Liver (tissue), 9 donors: ENCODE measurements around the gene FKTN. TPM values are rescaled to one million over a fixed set of nuclear protein-coding genes. Genes with fewer than 3 reads are reported as not detected.
"Not testable (repeated sequence)": the region's sequence is repeated elsewhere in the genome, so short reads cannot be mapped to it uniquely, and the experiment has no call there.

ENCODE experiments used
- DNase-seq: peaks from one replicate; pipeline ENCODE4 v3.0.0-alpha.2; 2017; ENCODE audit warnings: low spot score
- H3K27ac ChIP-seq, 2 donors: one replicate each; pipeline ENCODE4 v1.7.0; 2013; ENCODE audit warnings: inconsistent platforms in 2 of 2, low read length in 2 of 2, control low read depth in 1 of 2, low read depth in 1 of 2, mild to moderate bottlenecking in 1 of 2
- H3K27me3 ChIP-seq, 4 donors: one replicate each; pipeline versions ENCODE4 v1.6.1 to v1.7.0; 2013; ENCODE audit warnings: low read length in 3 of 4, inconsistent platforms in 1 of 4, mild to moderate bottlenecking in 1 of 4, moderate library complexity in 1 of 4; ENCODE audit not compliant: control insufficient read depth in 4 of 4, insufficient read depth in 4 of 4
- H3K36me3 ChIP-seq, 4 donors: one replicate each; pipeline versions ENCODE4 v1.6.1 to v1.7.0; 2013; ENCODE audit warnings: low read length in 3 of 4, mild to moderate bottlenecking in 3 of 4, low read depth in 1 of 4, moderate library complexity in 1 of 4; ENCODE audit not compliant: control insufficient read depth in 4 of 4, insufficient read depth in 3 of 4
- H3K4me1 ChIP-seq, 4 donors: one replicate each; pipeline versions ENCODE4 v1.6.1 to v1.7.0; 2013; ENCODE audit warnings: low read length in 3 of 4, mild to moderate bottlenecking in 3 of 4, moderate library complexity in 1 of 4; ENCODE audit not compliant: control insufficient read depth in 4 of 4, insufficient read depth in 4 of 4
- H3K4me3 ChIP-seq, 3 donors: one replicate each; pipeline versions ENCODE4 v1.6.1 to v1.7.0; 2013; ENCODE audit warnings: low read length in 3 of 3, control low read depth in 1 of 3, low read depth in 1 of 3, mild to moderate bottlenecking in 1 of 3
- H3K9ac ChIP-seq, 2 donors: one replicate each; pipeline ENCODE4 v1.7.0; 2013; ENCODE audit warnings: low read length in 2 of 2, mild to moderate bottlenecking in 2 of 2, moderate library complexity in 2 of 2, control low read depth in 1 of 2, low read depth in 1 of 2
- H3K9me3 ChIP-seq, 4 donors: one replicate each; pipeline versions ENCODE4 v1.6.1 to v1.7.0; 2013; ENCODE audit warnings: low read length in 3 of 4; ENCODE audit not compliant: control insufficient read depth in 4 of 4
- EGR1 ChIP-seq, 2 donors: IDR thresholded peaks; 2 replicates each; pipeline ENCODE4 v1.6.1; 2016 to 2018; ENCODE audit warnings: antibody characterized with exemption in 2 of 2, low read depth in 2 of 2
- GABPA ChIP-seq, 2 donors: IDR thresholded peaks in 1 of 2; conservative IDR thresholded peaks in 1 of 2; 2 replicates each; pipeline ENCODE4 v1.6.1; 2016; ENCODE audit warnings: antibody characterized with exemption in 2 of 2, mild to moderate bottlenecking in 1 of 2, moderate library complexity in 1 of 2
- HNF4G ChIP-seq: IDR thresholded peaks from 2 replicates; pipeline ENCODE4 v1.6.1; 2016; ENCODE audit warnings: antibody characterized with exemption
- TAF1 ChIP-seq: conservative IDR thresholded peaks from 2 replicates; pipeline ENCODE4 v1.6.1; 2016; ENCODE audit warnings: antibody characterized with exemption, mild to moderate bottlenecking
- YY1 ChIP-seq: IDR thresholded peaks from 2 replicates; pipeline ENCODE4 v1.6.1; 2016; ENCODE audit warnings: antibody characterized with exemption, mild to moderate bottlenecking
- WGBS: extraction: QIAGEN DNeasy Blood & Tissue Kit; methylation state at CpG from one replicate; pipeline ENCODE4 v1.1.7; 2013; 5-methylcytosine and 5-hydroxymethylcytosine counted together
- polyA plus RNA-seq, 2 donors: library from polyadenylated mRNA; stranded (reverse) in 1 of 2; unstranded in 1 of 2; fragments of 200-250 nt in 1 of 2; fragments of >200 nt in 1 of 2; fragmentation: Nextera tagmentation in 1 of 2; extraction: Ambion mirVana in 1 of 2; gene quantifications; one replicate each; pipeline versions ENCODE4 v1.2.1 to v1.2.3, GENCODE V29; 2013 to 2015
- total RNA-seq, 2 donors: library from RNA; depleted of rRNA; stranded (reverse); fragments of >200 nt; gene quantifications; one replicate each; pipeline ENCODE4 v1.2.3, GENCODE V29; 2014
- TF ChIP-seq, protein P1 (sequence below): IDR thresholded peaks from 2 replicates; pipeline ENCODE4 v1.6.1; 2016; ENCODE audit warnings: antibody characterized with exemption
- TF ChIP-seq, protein P2 (sequence below): fragments of 150-350 bp; IDR thresholded peaks from 2 replicates; pipeline ENCODE4 v1.5.1; 2017; ENCODE audit warnings: improper control_type of control experiment, low read depth, low read length; ENCODE audit not compliant: missing input control
- TF ChIP-seq, protein P3 (sequence below): IDR thresholded peaks from 2 replicates; pipeline ENCODE4 v1.6.1; 2016; ENCODE audit warnings: antibody characterized with exemption
- donor health status: healthy.
- donor health status: healthy.
- donor health status: healthy.
- donor health status: healthy.
- donor health status: healthy.

Gene FKTN
- total and polyA plus RNA-seq, 4 donors, result 2.0 to 8.7 (median 4.5) TPM

DNA sequence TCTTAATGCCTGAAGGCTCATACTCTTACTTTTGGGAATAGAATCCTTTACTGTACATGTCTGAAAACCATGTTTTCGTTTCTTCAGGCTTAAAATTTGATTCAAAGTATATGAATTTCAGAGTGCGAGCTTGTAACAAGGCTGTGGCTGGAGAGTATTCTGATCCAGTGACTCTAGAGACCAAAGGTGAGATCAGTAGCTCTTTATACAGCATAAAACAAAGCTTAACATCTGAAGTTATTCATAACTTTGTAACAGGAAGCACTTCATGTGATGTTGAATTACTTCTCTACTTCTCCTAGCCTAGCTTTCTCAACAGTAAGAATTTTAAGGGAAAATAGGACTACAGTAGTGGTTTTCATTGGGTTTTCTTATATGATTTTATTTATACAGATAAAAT, 49.4 kb upstream of the FKTN start:
- no peak overlapping the region for H3K27ac ChIP-seq
- no peaks in the 10 kb centered on the region for H3K9me3 ChIP-seq
- H3K27me3 ChIP-seq, result no peaks in the 10 kb centered on the region
- H3K9ac ChIP-seq, result no peak overlapping the region
- H3K36me3 ChIP-seq, result no peaks in the 10 kb centered on the region
- DNase-seq, result no peak
- no peak for TF ChIP-seq HNF4G
- no peaks in the 10 kb centered on the region for H3K4me1 ChIP-seq
- WGBS, result 97% methylated on average over 2 of the region's 2 CpGs
- no peak overlapping the region for H3K4me3 ChIP-seq

DNA sequence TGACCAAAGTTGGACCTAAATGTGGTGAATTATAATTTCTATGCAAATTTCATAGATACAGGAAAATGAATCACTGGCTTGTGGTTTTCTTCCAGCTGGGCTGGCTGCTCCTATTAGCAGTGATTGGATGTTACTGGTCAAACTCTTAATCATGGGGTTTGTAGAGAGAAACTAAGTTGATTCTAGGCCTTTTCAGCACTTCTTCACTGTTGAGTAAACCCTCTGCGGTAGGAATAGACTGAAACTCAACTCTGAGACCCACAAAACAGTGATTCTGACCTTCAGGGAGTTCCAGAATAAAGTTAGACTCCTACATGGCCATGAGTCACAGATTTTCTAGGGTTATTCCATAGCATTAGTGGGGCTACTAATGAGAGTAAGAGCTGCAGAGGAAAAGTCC, 47.9 kb upstream of the FKTN start:
- no peaks in the 10 kb centered on the region for H3K27me3 ChIP-seq
- H3K9ac ChIP-seq, result no peak overlapping the region
- TF ChIP-seq EGR1 (IDR thresholded peaks at IDR 0.05; ENCODE audit: low read depth in 2 of 2), result no peak
- TF ChIP-seq TAF1, result no peak
- H3K27ac ChIP-seq, result no peak overlapping the region
- H3K4me3 ChIP-seq, result no peak overlapping the region
- WGBS, result 91% methylated on average over 1 of the region's 1 CpG
- H3K9me3 ChIP-seq, result no peaks in the 10 kb centered on the region
- no peaks in the 10 kb centered on the region for H3K4me1 ChIP-seq
- no peak for DNase-seq
- no peaks in the 10 kb centered on the region for H3K36me3 ChIP-seq

DNA sequence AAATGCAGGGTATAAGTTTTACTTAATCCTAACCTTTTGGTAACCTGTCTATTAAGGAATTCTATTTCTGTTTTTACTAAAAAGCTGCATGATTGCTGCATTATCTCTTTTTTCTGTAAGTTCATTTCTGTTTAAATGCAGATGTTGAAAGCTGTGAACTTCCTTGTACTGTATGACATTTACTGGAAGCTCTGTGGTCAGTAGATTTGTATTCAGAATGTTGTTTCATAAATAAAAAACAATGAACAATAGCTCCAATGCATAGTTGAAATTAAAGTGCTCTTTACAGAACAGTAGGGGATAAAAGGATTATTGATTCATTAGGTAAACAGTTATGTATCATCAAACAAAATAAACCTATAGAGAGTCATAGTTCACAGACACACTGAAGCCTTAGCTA, 46.5 kb upstream of the FKTN start:
- DNase-seq, result no peak
- Histone ChIP-seq H3K36me3 (no peaks in the 10 kb centered on the region), H3K27me3 (no peaks in the 10 kb centered on the region), H3K4me3 (no peak overlapping the region), H3K9me3 (no peaks in the 10 kb centered on the region), H3K4me1 (no peaks in the 10 kb centered on the region), H3K27ac (no peak overlapping the region), H3K9ac (no peak overlapping the region)
- TF ChIP-seq, protein P1, sequence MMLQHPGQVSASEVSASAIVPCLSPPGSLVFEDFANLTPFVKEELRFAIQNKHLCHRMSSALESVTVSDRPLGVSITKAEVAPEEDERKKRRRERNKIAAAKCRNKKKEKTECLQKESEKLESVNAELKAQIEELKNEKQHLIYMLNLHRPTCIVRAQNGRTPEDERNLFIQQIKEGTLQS, result no peak
- no peak for TF ChIP-seq YY1
- TF ChIP-seq, protein P2, sequence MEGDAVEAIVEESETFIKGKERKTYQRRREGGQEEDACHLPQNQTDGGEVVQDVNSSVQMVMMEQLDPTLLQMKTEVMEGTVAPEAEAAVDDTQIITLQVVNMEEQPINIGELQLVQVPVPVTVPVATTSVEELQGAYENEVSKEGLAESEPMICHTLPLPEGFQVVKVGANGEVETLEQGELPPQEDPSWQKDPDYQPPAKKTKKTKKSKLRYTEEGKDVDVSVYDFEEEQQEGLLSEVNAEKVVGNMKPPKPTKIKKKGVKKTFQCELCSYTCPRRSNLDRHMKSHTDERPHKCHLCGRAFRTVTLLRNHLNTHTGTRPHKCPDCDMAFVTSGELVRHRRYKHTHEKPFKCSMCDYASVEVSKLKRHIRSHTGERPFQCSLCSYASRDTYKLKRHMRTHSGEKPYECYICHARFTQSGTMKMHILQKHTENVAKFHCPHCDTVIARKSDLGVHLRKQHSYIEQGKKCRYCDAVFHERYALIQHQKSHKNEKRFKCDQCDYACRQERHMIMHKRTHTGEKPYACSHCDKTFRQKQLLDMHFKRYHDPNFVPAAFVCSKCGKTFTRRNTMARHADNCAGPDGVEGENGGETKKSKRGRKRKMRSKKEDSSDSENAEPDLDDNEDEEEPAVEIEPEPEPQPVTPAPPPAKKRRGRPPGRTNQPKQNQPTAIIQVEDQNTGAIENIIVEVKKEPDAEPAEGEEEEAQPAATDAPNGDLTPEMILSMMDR, result no peak

DNA sequence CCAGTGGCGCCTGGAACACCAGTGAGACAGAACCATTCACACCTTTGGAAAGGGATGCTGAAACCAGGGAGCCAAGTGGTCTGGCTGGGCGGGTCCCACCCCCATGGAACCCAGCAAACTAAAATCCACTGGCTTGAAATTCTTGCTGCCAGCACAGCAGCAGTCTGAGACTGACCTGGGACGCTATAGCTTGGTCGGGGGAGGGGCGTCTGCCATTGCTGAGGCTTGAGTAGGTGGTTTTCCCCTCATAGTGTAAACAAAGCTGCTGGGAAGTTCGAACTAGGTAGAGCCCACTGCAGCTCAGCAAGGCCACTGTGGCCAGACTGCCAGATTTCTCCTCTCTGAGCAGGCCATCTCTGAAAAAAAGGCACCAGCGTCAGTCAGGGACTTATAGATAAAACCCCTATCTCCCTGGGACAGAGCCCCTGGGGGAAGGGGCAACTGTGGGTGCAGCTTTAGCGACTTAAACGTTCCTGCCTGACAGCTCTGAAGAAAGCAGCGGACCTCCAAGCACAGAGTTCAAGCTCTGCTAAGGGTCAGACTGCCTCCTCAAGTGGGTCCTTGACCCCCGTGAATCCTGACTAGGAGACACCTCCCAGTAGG, 42.0 kb upstream of the FKTN start:
- DNase-seq, result no peak
- WGBS, result 88% methylated on average over 11 of the region's 11 CpGs

DNA sequence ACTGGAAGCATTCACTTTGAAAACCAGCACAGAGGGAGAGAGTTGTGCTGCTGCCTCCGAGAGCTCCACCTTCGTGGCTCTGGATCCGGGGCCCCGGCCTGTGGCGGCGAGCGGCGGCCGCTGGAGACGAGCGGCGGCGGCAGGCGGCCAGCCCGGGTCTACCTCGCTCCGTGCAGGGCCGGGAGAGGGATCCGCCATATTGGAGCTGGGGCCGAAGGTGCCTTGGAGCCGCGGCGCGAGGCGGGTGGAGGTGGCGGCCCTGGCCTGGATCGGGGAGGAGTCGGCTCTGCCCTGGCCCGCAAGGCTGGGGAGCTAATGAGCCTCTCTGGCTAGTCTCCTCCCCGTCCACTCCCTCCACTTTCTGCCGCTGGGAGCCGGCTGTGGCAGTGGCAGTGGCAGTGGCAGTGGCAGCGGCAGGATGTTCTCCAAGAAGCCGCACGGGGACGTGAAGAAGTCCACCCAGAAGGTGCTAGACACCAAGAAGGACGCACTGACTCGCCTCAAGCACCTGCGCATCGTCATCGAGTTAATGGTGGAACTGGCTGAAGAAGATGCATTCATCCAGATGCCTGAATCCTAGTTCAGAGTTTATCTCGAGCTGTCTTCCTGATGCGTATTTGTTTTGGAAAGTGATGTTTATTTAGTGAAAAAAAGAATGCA, 38.1 kb upstream of the FKTN start:
- Histone ChIP-seq H3K4me3 (peak overlapping the region in 1 of 3 donors; percentile 36), H3K27ac (peak overlapping the region in 1 of 2 donors; percentile 37)
- not testable (repeated sequence) for H3K36me3 ChIP-seq, H3K27me3 ChIP-seq, H3K4me1 ChIP-seq, H3K9me3 ChIP-seq, H3K9ac ChIP-seq
- 84% methylated on average over 43 of the region's 43 CpGs for WGBS
- DNase-seq, result peak; percentile 37

More for the DNA sequence above, 42.0 kb upstream of the FKTN start:
- TF ChIP-seq, protein P3, sequence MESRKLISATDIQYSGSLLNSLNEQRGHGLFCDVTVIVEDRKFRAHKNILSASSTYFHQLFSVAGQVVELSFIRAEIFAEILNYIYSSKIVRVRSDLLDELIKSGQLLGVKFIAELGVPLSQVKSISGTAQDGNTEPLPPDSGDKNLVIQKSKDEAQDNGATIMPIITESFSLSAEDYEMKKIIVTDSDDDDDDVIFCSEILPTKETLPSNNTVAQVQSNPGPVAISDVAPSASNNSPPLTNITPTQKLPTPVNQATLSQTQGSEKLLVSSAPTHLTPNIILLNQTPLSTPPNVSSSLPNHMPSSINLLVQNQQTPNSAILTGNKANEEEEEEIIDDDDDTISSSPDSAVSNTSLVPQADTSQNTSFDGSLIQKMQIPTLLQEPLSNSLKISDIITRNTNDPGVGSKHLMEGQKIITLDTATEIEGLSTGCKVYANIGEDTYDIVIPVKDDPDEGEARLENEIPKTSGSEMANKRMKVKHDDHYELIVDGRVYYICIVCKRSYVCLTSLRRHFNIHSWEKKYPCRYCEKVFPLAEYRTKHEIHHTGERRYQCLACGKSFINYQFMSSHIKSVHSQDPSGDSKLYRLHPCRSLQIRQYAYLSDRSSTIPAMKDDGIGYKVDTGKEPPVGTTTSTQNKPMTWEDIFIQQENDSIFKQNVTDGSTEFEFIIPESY, result no peak
- TF ChIP-seq YY1 (no peak), HNF4G (no peak), GABPA (IDR thresholded peaks at IDR 0.05 in 1 of 2, conservative IDR thresholded peaks at IDR 0.05 in 1 of 2) (no peak)
- TF ChIP-seq, protein P1, result no peak
- Histone ChIP-seq H3K4me1 (no peaks in the 10 kb centered on the region), H3K9me3 (no peaks in the 10 kb centered on the region), H3K9ac (no peak overlapping the region), H3K27me3 (no peaks in the 10 kb centered on the region), H3K27ac (no peak overlapping the region), H3K36me3 (no peaks in the 10 kb centered on the region), H3K4me3 (no peak overlapping the region)

DNA sequence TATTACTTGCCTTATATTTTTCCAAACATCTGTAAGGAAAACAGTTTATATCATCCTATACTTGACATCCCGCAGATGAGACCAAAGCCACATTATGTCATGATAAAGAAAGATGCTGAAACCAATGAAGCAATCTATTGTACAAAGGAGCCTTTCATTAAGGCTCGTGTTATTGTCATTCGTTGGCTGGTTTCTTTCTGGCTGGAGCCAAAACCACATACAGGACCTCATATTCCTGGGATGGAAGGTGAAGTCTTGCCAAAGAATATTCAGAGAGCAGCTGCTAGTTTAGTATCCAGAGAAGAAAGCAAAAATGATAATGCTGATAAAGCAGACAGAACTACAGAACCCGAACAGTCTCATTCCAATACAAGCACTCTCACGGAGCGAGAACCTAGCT, 36.9 kb upstream of the FKTN start:
- H3K4me1 ChIP-seq, H3K27me3 ChIP-seq, H3K36me3 ChIP-seq, H3K4me3 ChIP-seq, H3K9ac ChIP-seq, H3K27ac ChIP-seq, H3K9me3 ChIP-seq, DNase-seq: not testable (repeated sequence)
- 95% methylated on average over 6 of the region's 6 CpGs for WGBS
